HepG2 (cell line): Measurements from ENCODE around the gene RPS10. TPM values are rescaled to one million over a fixed set of nuclear protein-coding genes. Genes with fewer than 3 reads are reported as not detected.

Experiments used
- GATA4 ChIP-seq: sonication (generic); IDR thresholded peaks from 2 replicates; pipeline ENCODE4 v1.6.1; 2016; ENCODE audit warnings: antibody characterized with exemption, low read depth, borderline replicate concordance
- KDM4B ChIP-seq: sonication (generic); formaldehyde crosslinking; IDR thresholded peaks from 2 replicates; pipeline ENCODE4 v1.4.0; 2020; ENCODE audit warnings: missing genetic modification reagents
- NCOA2 ChIP-seq: sonication (generic); formaldehyde crosslinking; IDR thresholded peaks from 2 replicates; pipeline ENCODE4 v1.8.0; 2022; ENCODE audit warnings: inconsistent platforms
- NFE2L1 ChIP-seq: sonication (generic); formaldehyde crosslinking; IDR thresholded peaks from 2 replicates; pipeline ENCODE4 v1.4.0; 2020; ENCODE audit warnings: missing genetic modification reagents, mild to moderate bottlenecking, borderline replicate concordance
- NFKBIZ ChIP-seq: IDR thresholded peaks from 2 replicates; pipeline ENCODE4 v1.6.1; 2018; ENCODE audit warnings: missing genetic modification reagents, missing compliant biosample characterization
- NR2C2 ChIP-seq: sonication (generic); formaldehyde crosslinking; IDR thresholded peaks from 2 replicates; pipeline ENCODE4 v1.4.0; 2020; ENCODE audit warnings: missing genetic modification reagents, mild to moderate bottlenecking, moderate library complexity, borderline replicate concordance
- ONECUT2 ChIP-seq: sonication (generic); formaldehyde crosslinking; IDR thresholded peaks from 2 replicates; pipeline ENCODE4 v1.4.0; 2020; ENCODE audit warnings: missing genetic modification reagents
- PHF8 ChIP-seq: sonication (generic); formaldehyde crosslinking; IDR thresholded peaks from 2 replicates; pipeline ENCODE4 v1.5.0; 2020; ENCODE audit warnings: missing genetic modification reagents
- SALL1 ChIP-seq: sonication (generic); formaldehyde crosslinking; IDR thresholded peaks from 2 replicates; pipeline ENCODE4 v1.8.0; 2022; ENCODE audit warnings: mild to moderate bottlenecking, missing genetic modification reagents
- SALL2 ChIP-seq: sonication (generic); formaldehyde crosslinking; IDR thresholded peaks from 2 replicates; pipeline ENCODE4 v1.8.1; 2023; ENCODE audit warnings: mild to moderate bottlenecking, missing genetic modification reagents, inconsistent platforms
- SOX13 ChIP-seq, 3 experiments: fragments of 450-650 bp in 1 of 3; sonication (generic) in 1 of 3; formaldehyde crosslinking in 1 of 3; IDR thresholded peaks in 2 of 3; conservative IDR thresholded peaks in 1 of 3; 2 replicates each; pipeline versions ENCODE4 v1.5.0 to v1.6.1; 2016 to 2020; ENCODE audit warnings: antibody characterized with exemption in 1 of 3, mild to moderate bottlenecking in 1 of 3, missing compliant biosample characterization in 1 of 3, missing genetic modification reagents in 1 of 3, moderate library complexity in 1 of 3
- SOX5 ChIP-seq: IDR thresholded peaks from 2 replicates; pipeline ENCODE4 v1.6.1; 2016; ENCODE audit warnings: borderline replicate concordance
- THRA ChIP-seq: sonication (generic); formaldehyde crosslinking; IDR thresholded peaks from 2 replicates; pipeline ENCODE4 v1.4.0; 2020; ENCODE audit warnings: missing genetic modification reagents, borderline replicate concordance
- ZFP90 ChIP-seq: sonication (generic); formaldehyde crosslinking; IDR thresholded peaks from 2 replicates; pipeline ENCODE4 v1.8.0; 2022; ENCODE audit warnings: missing genetic modification reagents, mild to moderate bottlenecking, inconsistent platforms, borderline replicate concordance
- ZFYVE20 ChIP-seq: sonication (generic); formaldehyde crosslinking; IDR thresholded peaks from 2 replicates; pipeline ENCODE4 v1.8.0; 2023; ENCODE audit warnings: low read depth, mild to moderate bottlenecking, moderate library complexity, missing genetic modification reagents, borderline replicate concordance
- ZMYM4 ChIP-seq: sonication (generic); formaldehyde crosslinking; IDR thresholded peaks from 2 replicates; pipeline ENCODE4 v1.8.1; 2023; ENCODE audit warnings: mild to moderate bottlenecking, missing genetic modification reagents
- ZNF367 ChIP-seq: sonication (generic); formaldehyde crosslinking; IDR thresholded peaks from 2 replicates; pipeline ENCODE4 v1.4.0; 2020; ENCODE audit warnings: missing genetic modification reagents, borderline replicate concordance
- ZNF484 ChIP-seq: sonication (generic); formaldehyde crosslinking; IDR thresholded peaks from 2 replicates; pipeline ENCODE4 v1.5.1; 2020; ENCODE audit warnings: mild to moderate bottlenecking, low read depth, missing genetic modification reagents, borderline replicate concordance
- ZNF547 ChIP-seq: sonication (generic); formaldehyde crosslinking; IDR thresholded peaks from 2 replicates; pipeline ENCODE4 v1.5.1; 2020; ENCODE audit warnings: mild to moderate bottlenecking, missing genetic modification reagents
- ZNF572 ChIP-seq: sonication (generic); formaldehyde crosslinking; IDR thresholded peaks from 2 replicates; pipeline ENCODE4 v1.5.1; 2020; ENCODE audit warnings: mild to moderate bottlenecking, missing genetic modification reagents
- ZNF598 ChIP-seq: sonication (generic); formaldehyde crosslinking; IDR thresholded peaks from 2 replicates; pipeline ENCODE4 v1.5.1; 2020; ENCODE audit warnings: mild to moderate bottlenecking, missing genetic modification reagents, borderline replicate concordance
- ZNF724P ChIP-seq: sonication (generic); formaldehyde crosslinking; IDR thresholded peaks from 2 replicates; pipeline ENCODE4 v1.8.0; 2022; ENCODE audit warnings: missing genetic modification reagents, borderline replicate concordance
- ZNF773 ChIP-seq: sonication (generic); formaldehyde crosslinking; IDR thresholded peaks from 2 replicates; pipeline ENCODE4 v1.4.0; 2020; ENCODE audit warnings: missing genetic modification reagents, borderline replicate concordance
- polyA plus RNA-seq, 8 experiments: library from polyadenylated mRNA; depleted of rRNA in 3 of 8; stranded (reverse) in 7 of 8; unstranded in 1 of 8; fragments of >200 nt; fragmentation: Illumina TruSeq in 4 of 8; extraction: Trizol in 4 of 8; gene quantifications; 2 replicates each; pipeline versions ENCODE4 v1.2.1 to v1.2.3, GENCODE V29; 2011 to 2016; ENCODE audit warnings: low read depth in 4 of 8, missing spikeins in 1 of 8, mixed read lengths in 1 of 8; ENCODE audit not compliant: insufficient read depth in 1 of 8
- total RNA-seq, 5 experiments: library from RNA; depleted of rRNA; stranded (reverse); fragments of >200 nt; fragmentation: Illumina TruSeq; extraction: Trizol; gene quantifications; 2 replicates each; pipeline ENCODE4 v1.2.3, GENCODE V29; 2016; ENCODE audit warnings: low read depth in 1 of 5
- TF ChIP-seq, protein P1 (sequence below): sonication (generic); formaldehyde crosslinking; IDR thresholded peaks from 2 replicates; pipeline ENCODE4 v1.9.0; 2022; ENCODE audit warnings: low read depth, missing genetic modification reagents
- TF ChIP-seq, protein P2 (sequence below): sonication (generic); formaldehyde crosslinking; IDR thresholded peaks from 2 replicates; pipeline ENCODE4 v1.5.0; 2020; ENCODE audit warnings: missing genetic modification reagents

RPS10 gene
- total and polyA plus RNA-seq, 2 of the 13 experiments (the other 11 are each of a cell fraction or from before 2014, with no cell fraction given), result 2,909 to 4,648 TPM

DNA sequence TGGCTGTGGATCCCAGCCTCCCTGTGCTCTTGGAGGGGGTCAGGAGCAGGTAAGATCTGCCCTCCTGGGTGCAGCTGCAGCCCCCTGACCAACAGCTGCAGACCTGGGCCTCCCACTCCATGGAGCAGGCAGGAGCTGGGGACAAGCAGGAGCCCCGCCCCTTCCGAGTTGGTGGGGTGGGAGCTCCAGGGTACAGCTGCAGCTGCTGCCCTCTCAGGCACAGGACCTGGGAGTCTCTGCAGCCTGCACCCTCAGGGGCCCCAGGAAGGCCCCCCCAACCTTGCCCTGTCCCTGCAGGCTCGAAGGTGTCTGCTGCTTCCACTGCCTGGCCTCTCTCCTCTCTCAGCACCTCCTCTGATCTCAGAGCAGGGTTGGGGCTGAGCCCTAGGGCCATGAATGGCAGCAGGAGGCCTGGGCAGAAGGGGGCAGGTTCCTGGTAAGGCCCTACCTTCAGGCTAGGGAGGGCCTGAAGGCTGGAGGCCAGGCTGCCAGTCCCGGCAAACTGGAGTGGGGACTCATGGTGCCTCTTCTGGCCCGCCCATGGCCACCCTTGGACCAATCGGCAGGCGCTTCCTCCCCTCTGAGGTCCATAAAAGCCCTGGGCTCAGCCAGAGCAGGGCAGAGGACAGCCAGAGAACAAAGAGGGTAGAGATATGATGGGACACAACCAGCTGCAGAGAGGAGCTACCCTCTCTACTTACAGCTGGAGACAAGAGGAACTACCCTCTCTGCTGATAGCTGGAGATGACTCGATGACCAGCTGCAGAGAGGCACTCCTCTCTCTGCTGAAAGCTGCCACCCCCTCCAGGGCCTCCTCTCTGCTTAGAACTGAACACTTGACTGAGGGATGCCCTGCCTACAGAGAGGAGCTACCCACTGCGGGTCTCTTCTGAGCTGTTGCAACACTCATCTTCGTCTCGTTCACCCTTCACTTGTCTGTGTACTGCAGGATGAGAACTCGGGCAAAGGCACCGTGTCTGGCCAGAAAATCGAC lies 32.2 kb upstream of the RPS10 start (continued):
- TF ChIP-seq SALL1 (CRISPR knock-in tag) (peak; percentile 21; the same call in 1 of the 2 replicates), NFE2L1 (CRISPR knock-in tag) (no peak), ZNF598 (CRISPR knock-in tag) (peak; percentile 63; the same call in 1 of the 2 replicates), SOX13 (IDR thresholded peaks at IDR 0.05) (no peak), SOX13 (CRISPR knock-in tag; conservative IDR thresholded peaks at IDR 0.05 in 1 of 2, IDR thresholded peaks at IDR 0.05 in 1 of 2) (peak in 1 of 2 experiments; percentile 5; a peak in 1 of 4 replicates), THRA (CRISPR knock-in tag) (0 out of 2 replicates have a peak, but pooled peaks have one; percentile 42), NR2C2 (CRISPR knock-in tag) (no peak), ZFP90 (CRISPR knock-in tag) (0 out of 2 replicates have a peak, but pooled peaks have one; percentile 24), SOX5 (0 out of 2 replicates have a peak, but pooled peaks have one; percentile 37), KDM4B (CRISPR knock-in tag) (0 out of 2 replicates have a peak, but pooled peaks have one; percentile 8), ZNF484 (CRISPR knock-in tag) (no peak), NCOA2 (CRISPR knock-in tag) (0 out of 2 replicates have a peak, but pooled peaks have one; percentile 32), ZNF572 (CRISPR knock-in tag) (peak; percentile 65; the same call in 1 of the 2 replicates), ONECUT2 (CRISPR knock-in tag) (no peak), SALL2 (peak; percentile 43; the same call in 1 of the 2 replicates), PHF8 (CRISPR knock-in tag) (peak; percentile 66), ZFYVE20 (no peak), ZNF773 (CRISPR knock-in tag) (no peak), NFKBIZ (CRISPR knock-in tag) (no peak), ZNF367 (no peak), GATA4 (no peak), ZNF724P (no peak), ZMYM4 (peak; percentile 78; the same call in 1 of the 2 replicates), ZNF547 (CRISPR knock-in tag) (0 out of 2 replicates have a peak, but pooled peaks have one; percentile 38)
- TF ChIP-seq, protein P1, sequence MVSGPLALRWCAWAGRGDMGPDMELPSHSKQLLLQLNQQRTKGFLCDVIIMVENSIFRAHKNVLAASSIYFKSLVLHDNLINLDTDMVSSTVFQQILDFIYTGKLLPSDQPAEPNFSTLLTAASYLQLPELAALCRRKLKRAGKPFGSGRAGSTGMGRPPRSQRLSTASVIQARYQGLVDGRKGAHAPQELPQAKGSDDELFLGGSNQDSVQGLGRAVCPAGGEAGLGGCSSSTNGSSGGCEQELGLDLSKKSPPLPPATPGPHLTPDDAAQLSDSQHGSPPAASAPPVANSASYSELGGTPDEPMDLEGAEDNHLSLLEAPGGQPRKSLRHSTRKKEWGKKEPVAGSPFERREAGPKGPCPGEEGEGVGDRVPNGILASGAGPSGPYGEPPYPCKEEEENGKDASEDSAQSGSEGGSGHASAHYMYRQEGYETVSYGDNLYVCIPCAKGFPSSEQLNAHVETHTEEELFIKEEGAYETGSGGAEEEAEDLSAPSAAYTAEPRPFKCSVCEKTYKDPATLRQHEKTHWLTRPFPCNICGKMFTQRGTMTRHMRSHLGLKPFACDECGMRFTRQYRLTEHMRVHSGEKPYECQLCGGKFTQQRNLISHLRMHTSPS (CRISPR knock-in tag), result no peak
- TF ChIP-seq, protein P2, sequence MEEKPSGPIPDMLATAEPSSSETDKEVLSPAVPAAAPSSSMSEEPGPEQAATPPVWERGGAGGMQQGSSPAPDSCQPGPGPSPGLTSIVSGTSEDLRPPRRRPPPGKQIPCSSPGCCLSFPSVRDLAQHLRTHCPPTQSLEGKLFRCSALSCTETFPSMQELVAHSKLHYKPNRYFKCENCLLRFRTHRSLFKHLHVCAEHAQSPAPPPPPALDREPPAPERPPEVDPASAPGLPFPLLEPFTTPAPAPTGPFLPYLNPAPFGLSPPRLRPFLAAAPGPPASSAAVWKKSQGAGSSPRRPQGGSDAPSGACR, result no peak
